GM21423 (cell line): Measurements from ENCODE around the gene MAB21L1.

ENCODE experiments used
- ATAC-seq: cut with Tn5 transposase; IDR thresholded peaks from one replicate; pipeline ENCODE4 v1.9.1; 2021; ENCODE audit warnings: mild to moderate bottlenecking, moderate library complexity; ENCODE audit not compliant: unreplicated experiment

The MAB21L1 gene

GRCh38 chr13:35475960-35476943 is at the start of gene MAB21L1:
Gene MAB21L1, minus strand, starts transcription at chr13:35476689. Its CDS starts 551 bp downstream, at chr13:35476138.
- ATAC-seq: no peak

- ATAC-seq: no peak
Measured at GRCh38 chr13:35524171-35524570, 47.7 kb upstream of the MAB21L1 start.

- ATAC-seq: no peak
Measured at GRCh38 chr13:35518337-35518946, 42.0 kb upstream of the MAB21L1 start.

GRCh38 chr13:35514801-35515502 is 38.5 kb upstream of the MAB21L1 start:
- no peak for ATAC-seq

- no peak for ATAC-seq
Measured at GRCh38 chr13:35514061-35514477, 37.6 kb upstream of the MAB21L1 start.

- ATAC-seq: no peak
Measured at GRCh38 chr13:35512271-35512920, 35.9 kb upstream of the MAB21L1 start.

- ATAC-seq: no peak
Measured at GRCh38 chr13:35502456-35502855, 26.0 kb upstream of the MAB21L1 start.

- ATAC-seq: no peak
Measured at GRCh38 chr13:35501661-35502235, 25.3 kb upstream of the MAB21L1 start.

GRCh38 chr13:35500144-35500543 is 23.7 kb upstream of the MAB21L1 start:
- no peak for ATAC-seq

GRCh38 chr13:35499676-35500075 is 23.2 kb upstream of the MAB21L1 start:
- ATAC-seq: no peak

- no peak for ATAC-seq
Measured at GRCh38 chr13:35499196-35499662, 22.7 kb upstream of the MAB21L1 start.

GRCh38 chr13:35498231-35498630 is 21.7 kb upstream of the MAB21L1 start:
- no peak for ATAC-seq

- ATAC-seq: no peak
Measured at GRCh38 chr13:35496761-35497386, 20.4 kb upstream of the MAB21L1 start.

GRCh38 chr13:35496006-35496405 is 19.5 kb upstream of the MAB21L1 start:
- no peak for ATAC-seq

GRCh38 chr13:35489050-35489449 is 12.6 kb upstream of the MAB21L1 start:
- ATAC-seq: no peak

GRCh38 chr13:35485424-35485823 is 8.9 kb upstream of the MAB21L1 start:
- ATAC-seq: no peak

GRCh38 chr13:35484384-35484783 is 7.9 kb upstream of the MAB21L1 start:
- no peak for ATAC-seq

GRCh38 chr13:35483761-35484160 is 7.3 kb upstream of the MAB21L1 start:
- ATAC-seq: no peak

- no peak for ATAC-seq
Measured at GRCh38 chr13:35482527-35482926, 6.0 kb upstream of the MAB21L1 start.

GRCh38 chr13:35481777-35482176 is 5.3 kb upstream of the MAB21L1 start:
- ATAC-seq: no peak
